Spleen (tissue), 7 donors: ENCODE data around the gene FBLN5.

Source experiments
- POLR2A ChIP-seq, 3 donors: fragments of 450-650 bp; IDR thresholded peaks; one replicate each; pipeline ENCODE4 v1.5.1; 2017; ENCODE audit warnings: antibody characterized with exemption in 3 of 3, mild to moderate bottlenecking in 1 of 3
- TF ChIP-seq, protein P1 (sequence below), 11 experiments: fragments of 200-600 bp in 7 of 11; fragments of 450-650 bp in 4 of 11; sonication (generic) in 4 of 11; IDR thresholded peaks in 8 of 11; conservative IDR thresholded peaks in 3 of 11; 1 replicate in 7 of 11; 2 replicates in 4 of 11; pipeline versions ENCODE4 v1.4.0 to v1.8.0; 2016 to 2021; ENCODE audit warnings: antibody characterized with exemption in 11 of 11, inconsistent platforms in 4 of 11, mild to moderate bottlenecking in 1 of 11
- donor health status: DM: no; HTN: no; CAD: no; lungs with moderate emphysema.
- donor health status: DM: no; HTN: no; CAD: no.
- donor health status: DM: no; HTN: no; CAD: no.

DNA sequence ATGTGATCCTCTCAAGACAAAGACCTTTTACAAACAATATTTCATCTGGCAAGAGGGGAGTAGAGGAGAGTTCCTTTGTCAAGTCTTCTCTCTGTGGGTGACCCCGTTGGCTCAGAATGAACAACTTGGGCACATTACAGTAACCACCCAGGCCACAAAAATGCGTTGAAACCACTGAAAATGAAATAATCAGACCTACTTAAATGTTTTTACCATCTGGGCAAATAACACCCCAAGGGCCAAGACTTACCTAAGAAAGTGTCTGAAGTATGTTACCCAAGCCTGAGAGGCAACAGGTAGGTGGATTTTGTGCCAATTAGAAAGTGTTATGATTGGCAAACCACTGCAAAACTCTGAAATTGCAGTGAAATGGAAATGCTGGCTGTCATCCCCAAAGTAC is 81.4 kb downstream of the FBLN5 start:
- TF ChIP-seq, protein P1, sequence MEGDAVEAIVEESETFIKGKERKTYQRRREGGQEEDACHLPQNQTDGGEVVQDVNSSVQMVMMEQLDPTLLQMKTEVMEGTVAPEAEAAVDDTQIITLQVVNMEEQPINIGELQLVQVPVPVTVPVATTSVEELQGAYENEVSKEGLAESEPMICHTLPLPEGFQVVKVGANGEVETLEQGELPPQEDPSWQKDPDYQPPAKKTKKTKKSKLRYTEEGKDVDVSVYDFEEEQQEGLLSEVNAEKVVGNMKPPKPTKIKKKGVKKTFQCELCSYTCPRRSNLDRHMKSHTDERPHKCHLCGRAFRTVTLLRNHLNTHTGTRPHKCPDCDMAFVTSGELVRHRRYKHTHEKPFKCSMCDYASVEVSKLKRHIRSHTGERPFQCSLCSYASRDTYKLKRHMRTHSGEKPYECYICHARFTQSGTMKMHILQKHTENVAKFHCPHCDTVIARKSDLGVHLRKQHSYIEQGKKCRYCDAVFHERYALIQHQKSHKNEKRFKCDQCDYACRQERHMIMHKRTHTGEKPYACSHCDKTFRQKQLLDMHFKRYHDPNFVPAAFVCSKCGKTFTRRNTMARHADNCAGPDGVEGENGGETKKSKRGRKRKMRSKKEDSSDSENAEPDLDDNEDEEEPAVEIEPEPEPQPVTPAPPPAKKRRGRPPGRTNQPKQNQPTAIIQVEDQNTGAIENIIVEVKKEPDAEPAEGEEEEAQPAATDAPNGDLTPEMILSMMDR (IDR thresholded peaks at IDR 0.05 in 8 of 11, conservative IDR thresholded peaks at IDR 0.05 in 3 of 11) = no peak
- no peak for TF ChIP-seq POLR2A (IDR thresholded peaks at IDR 0.05)
